H1 (cell line): ENCODE measurements around the gene CUBN. TPM values are rescaled to one million over a fixed set of nuclear protein-coding genes. Genes with fewer than 3 reads are reported as not detected.
A peak's percentile ranks its signal among the peaks of the same experiment; 100 is the strongest.

Experiments used
- CEBPB ChIP-seq: IDR thresholded peaks from 2 replicates; pipeline ENCODE4 v1.6.1; 2012; ENCODE audit warnings: low read depth, low read length
- NANOG ChIP-seq: IDR thresholded peaks from 2 replicates; pipeline ENCODE4 v1.6.1; 2011; ENCODE audit warnings: low read length, low read depth, mild to moderate bottlenecking, inconsistent platforms; ENCODE audit not compliant: insufficient read depth, poor library complexity, severe bottlenecking
- TCF12 ChIP-seq: IDR thresholded peaks from 2 replicates; pipeline ENCODE4 v1.6.1; 2011; ENCODE audit warnings: low read depth, mild to moderate bottlenecking, low read length
- polyA plus RNA-seq, 7 experiments: library from polyadenylated mRNA; depleted of rRNA in 3 of 7; stranded (reverse) in 5 of 7; unstranded in 2 of 7; fragments of >200 nt in 5 of 7; fragments of 200-250 nt in 2 of 7; gene quantifications; 1 replicate in 5 of 7; 2 replicates in 1 of 7; 4 replicates in 1 of 7; pipeline versions ENCODE4 v1.2.1 to v1.2.3, GENCODE V29; 2011 to 2013; ENCODE audit warnings: missing spikeins in 2 of 7, mixed read lengths in 2 of 7
- total RNA-seq: library from RNA; stranded (reverse); fragmentation: NEBNext Ultra II Directional; extraction: Animal tissue kit (Norgen Biotek cat#: 25700); gene quantifications from 2 replicates; pipeline ENCODE4 v1.2.1, GENCODE V29; 2021

Gene CUBN
- total and polyA plus RNA-seq, 2 of the 8 experiments (the other 6 are each of a cell fraction or from before 2014, with no cell fraction given): 0.04 to 0.08 TPM

DNA sequence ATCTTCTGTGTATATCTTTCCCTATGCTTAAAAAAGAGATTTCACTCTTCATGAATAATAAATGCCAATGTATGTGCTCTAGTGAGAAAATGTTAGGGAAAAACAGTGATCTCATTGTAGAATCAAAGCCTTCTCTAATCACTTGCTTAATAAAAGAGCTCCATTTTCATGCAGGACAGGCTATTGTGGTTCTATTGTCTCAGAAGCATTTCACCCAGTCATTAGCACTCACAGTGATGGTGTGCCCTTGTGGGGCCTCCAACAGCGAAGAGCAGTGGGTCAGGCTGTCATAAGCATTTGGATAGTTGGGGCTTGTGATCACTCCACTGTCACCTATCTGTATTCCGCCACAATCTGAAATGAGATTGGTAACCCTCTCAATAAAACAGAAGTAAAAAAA is 228.5 kb downstream of the CUBN start (continued):
- TF ChIP-seq TCF12 (no peak), NANOG (peak; percentile 96), CEBPB (no peak)
- TF ChIP-seq, all 59 proteins: peak for 5
